GM12878 (cell line): Measurements from ENCODE around the gene SLC22A23. TPM values are rescaled to one million over a fixed set of nuclear protein-coding genes. Genes with fewer than 3 reads are reported as not detected.

Experiments used
- ATAC-seq: fragments of 200-7000 bp; cut with Tn5 transposase; 3 replicates; pipeline ENCODE4 v1.9.1; 2020; ENCODE audit warnings: mild to moderate bottlenecking, moderate library complexity
- BruUV-seq: library from RNA; stranded (reverse); fragments of 400-500 nt; replicated peaks from 2 replicates; lab custom pipeline; 2021; lab: Mats Ljungman, UMichigan
- CTCF ChIA-PET: fragments of 300-600 bp; sonication (Branson Sonifier 250); formaldehyde crosslinking; extraction: SDS; loops from one replicate; lab custom pipeline; 2021; ENCODE audit warnings: inconsistent platforms; lab: Yijun Ruan, JAX
- POLR2A ChIA-PET: fragments of 350-600 bp; formaldehyde crosslinking; extraction: SDS; loops from one replicate; lab custom pipeline; 2021; ENCODE audit warnings: inconsistent platforms; lab: Charles Lee
- RAD21 ChIA-PET: fragments of 300-600 bp; sonication (Branson Sonifier 250); formaldehyde crosslinking; loops from one replicate; lab custom pipeline; 2023; ENCODE audit warnings: antibody characterized with exemption; ENCODE audit not compliant: unreplicated experiment; lab: Charles Lee
- SMC1A ChIA-PET: fragments of 300-600 bp; sonication (Branson Sonifier 250); formaldehyde crosslinking; loops from one replicate; lab custom pipeline; 2023; ENCODE audit not compliant: unreplicated experiment, uncharacterized antibody; lab: Charles Lee
- DNase-seq: peaks from one replicate; pipeline ENCODE4 v3.0.0-alpha.2; 2011; ENCODE audit warnings: low read depth, low spot score
- FAIRE-seq: peaks from 3 replicates; lab custom pipeline; 2011; peaks lifted over from hg19 to GRCh38; lab: Jason Lieb, UNC
- H2AFZ ChIP-seq: 2 replicates; pipeline ENCODE4 v1.6.0; 2011; ENCODE audit warnings: low read depth, low read length, control low read depth; ENCODE audit not compliant: control insufficient read depth
- H3K27ac ChIP-seq: 2 replicates; pipeline ENCODE4 v1.5.1; 2011; ENCODE audit warnings: control low read depth; ENCODE audit not compliant: control insufficient read depth, insufficient read depth
- H3K27me3 ChIP-seq, 2 experiments: replicated peaks in 1 of 2; 2 replicates each; pipeline versions ENCODE4 v1.6.0 to v1.6.1; 2011; ENCODE audit warnings: low read length in 1 of 2; ENCODE audit not compliant: control insufficient read depth in 2 of 2, insufficient read depth in 2 of 2
- H3K36me3 ChIP-seq, 2 experiments: 2 replicates each; pipeline ENCODE4 v1.5.1; 2011; ENCODE audit warnings: low read length in 1 of 2; ENCODE audit not compliant: control insufficient read depth in 2 of 2, insufficient read depth in 2 of 2
- H3K4me1 ChIP-seq: 2 replicates; pipeline ENCODE4 v1.6.1; 2011; ENCODE audit warnings: mild to moderate bottlenecking, low read length, moderate library complexity, mixed read lengths; ENCODE audit not compliant: control insufficient read depth, insufficient read depth
- H3K4me2 ChIP-seq: 2 replicates; pipeline ENCODE4 v1.6.0; 2011; ENCODE audit warnings: control low read depth; ENCODE audit not compliant: control insufficient read depth, insufficient read depth
- H3K4me3 ChIP-seq: fragments of 200-600 bp; sonication (generic); 2 replicates; pipeline ENCODE4 v1.5.1; 2016
- H3K79me2 ChIP-seq: 2 replicates; pipeline ENCODE4 v1.6.0; 2011; ENCODE audit warnings: low read length; ENCODE audit not compliant: control insufficient read depth, insufficient read depth
- H3K9ac ChIP-seq: 2 replicates; pipeline ENCODE4 v1.8.0; 2011; ENCODE audit warnings: low read length, control low read depth, mixed read lengths; ENCODE audit not compliant: control insufficient read depth, insufficient read depth
- H3K9me3 ChIP-seq: replicated peaks from 3 replicates; pipeline ENCODE4 v1.5.1; 2011; ENCODE audit warnings: mild to moderate bottlenecking, low read length; ENCODE audit not compliant: control insufficient read depth, insufficient read depth
- H4K20me1 ChIP-seq: 2 replicates; pipeline ENCODE4 v1.6.0; 2011; ENCODE audit not compliant: control insufficient read depth, insufficient read depth
- BHLHE40 ChIP-seq, 2 experiments: fragments of 450-650 bp in 1 of 2; IDR thresholded peaks; 2 replicates each; pipeline ENCODE4 v1.6.1; 2011 to 2017; ENCODE audit warnings: low read depth in 2 of 2, borderline replicate concordance in 1 of 2, improper control_type of control experiment in 1 of 2, low read length in 1 of 2, mild to moderate bottlenecking in 1 of 2
- CBFB ChIP-seq: IDR thresholded peaks from 2 replicates; pipeline ENCODE4 v1.6.1; 2016; ENCODE audit warnings: antibody characterized with exemption, low read depth
- CBX3 ChIP-seq: fragments of 200-600 bp; sonication (generic); IDR thresholded peaks from 2 replicates; pipeline ENCODE4 v1.6.1; 2016; ENCODE audit warnings: low read depth, borderline replicate concordance
- CUX1 ChIP-seq: IDR thresholded peaks from 2 replicates; pipeline ENCODE4 v1.6.1; 2012; ENCODE audit warnings: improper control_type of control experiment, low read depth, low read length; ENCODE audit not compliant: insufficient replicate concordance
- E2F8 ChIP-seq: fragments of 450-650 bp; IDR thresholded peaks from 2 replicates; pipeline ENCODE4 v1.6.1; 2018; ENCODE audit warnings: mild to moderate bottlenecking, low read depth, moderate library complexity; ENCODE audit not compliant: partially characterized antibody
- ETV6 ChIP-seq, 2 experiments: fragments of 450-650 bp in 1 of 2; IDR thresholded peaks in 1 of 2; conservative IDR thresholded peaks in 1 of 2; 2 replicates each; pipeline ENCODE4 v1.6.1; 2014; ENCODE audit warnings: antibody characterized with exemption in 1 of 2, borderline replicate concordance in 1 of 2, low read depth in 1 of 2, mild to moderate bottlenecking in 1 of 2, moderate library complexity in 1 of 2
- GATAD2B ChIP-seq: fragments of 450-650 bp; conservative IDR thresholded peaks from 2 replicates; pipeline ENCODE4 v1.6.1; 2017; ENCODE audit warnings: low read depth, mild to moderate bottlenecking, moderate library complexity
- IRF4 ChIP-seq: IDR thresholded peaks from 2 replicates; pipeline ENCODE4 v1.6.1; 2011; ENCODE audit warnings: low read depth, low read length
- PML ChIP-seq: IDR thresholded peaks from 2 replicates; pipeline ENCODE4 v1.6.1; 2012; ENCODE audit warnings: low read length, inconsistent platforms
- SKIL ChIP-seq: fragments of 450-650 bp; IDR thresholded peaks from 2 replicates; pipeline ENCODE4 v1.6.1; 2017; ENCODE audit warnings: mild to moderate bottlenecking, low read depth, inconsistent platforms; ENCODE audit not compliant: poor library complexity, severe bottlenecking
- WRNIP1 ChIP-seq: IDR thresholded peaks from 2 replicates; pipeline ENCODE4 v1.6.1; 2011; ENCODE audit warnings: low read depth, low read length, improper control_type of control experiment, borderline replicate concordance
- WGBS: methylation state at CpG from one replicate; pipeline ENCODE4 v1.1.6; 2016; ENCODE audit warnings: low lambda C conversion rate; ENCODE audit not compliant: insufficient replicate concordance, insufficient coverage; ENCODE audit errors: missing lambda C conversion rate; 5-methylcytosine and 5-hydroxymethylcytosine counted together
- in situ Hi-C: fragments of 300-500 bp; cut with MboI; formaldehyde crosslinking; loops from 9 replicates; pipeline ENCODE4 v1.14.3; 2018; ENCODE audit warnings: mixed read lengths
- intact Hi-C: fragments of 100-400 bp; cut with micrococcal nuclease; formaldehyde crosslinking; loops from one replicate; pipeline ENCODE4 v1.14.2; 2022; ENCODE audit not compliant: unreplicated experiment
- polyA plus RNA-seq, 11 experiments: library from polyadenylated mRNA; depleted of rRNA in 4 of 11; unstranded in 6 of 11; stranded (reverse) in 5 of 11; fragments of >200 nt; fragmentation: Nextera tagmentation in 4 of 11; fragmentation: Illumina TruSeq in 1 of 11; extraction: Ambion mirVana in 4 of 11; extraction: Trizol in 1 of 11; gene quantifications; 1 replicate in 1 of 11; 2 replicates in 10 of 11; pipeline versions ENCODE4 v1.2.1 to v1.2.3, GENCODE V29; 2011 to 2016; ENCODE audit warnings: inconsistent platforms in 2 of 11, missing spikeins in 2 of 11, low read depth in 1 of 11
- total RNA-seq, 4 experiments: library from RNA; depleted of rRNA in 3 of 4; stranded (reverse); fragments of >200 nt in 3 of 4; fragmentation: Illumina TruSeq in 1 of 4; extraction: Trizol in 1 of 4; gene quantifications; 2 replicates each; pipeline versions ENCODE4 v1.2.1 to v1.2.3, GENCODE V29; 2013 to 2021

Gene SLC22A23
- total and polyA plus RNA-seq, 10 of the 15 experiments (the other 5 are each of a cell fraction or from before 2014, with no cell fraction given): 0.20 to 2.4 (median 0.74) TPM

- Histone ChIP-seq H3K9ac (no peak overlapping the region), H3K27me3 (no peaks in the 10 kb centered on the region; a peak in 1 of 4 replicates), H3K36me3 (no peaks in the 10 kb centered on the region), H3K4me1 (peaks cover 3% of the 10 kb centered on the region), H2AFZ (no peak overlapping the region), H3K4me2 (no peak overlapping the region), H3K9me3 (no peaks in the 10 kb centered on the region), H4K20me1 (no peaks in the 10 kb centered on the region), H3K4me3 (no peak overlapping the region), H3K79me2 (no peaks in the 10 kb centered on the region), H3K27ac (no peak overlapping the region)
- in situ Hi-C loops (no loop called here), intact Hi-C loops (no loop called here)
- ATAC-seq (no peak), FAIRE-seq (no peak), DNase-seq (no peak)
- POLR2A ChIA-PET: interaction anchor here (1.3 kb wide), 1 partner anchor 9 kb away, joined by 4 read pairs; no protein-coding TSS in a partner anchor
- 0% methylated on average over 2 of the region's 2 CpGs for WGBS
- RAD21 ChIA-PET: interaction anchor here (1.0 to 2.7 kb wide), 3 partner anchors 9 to 29 kb away, joined by 3 to 9 read pairs (median 3); no protein-coding TSS in a partner anchor
- BruUV-seq: no TSS peak
- SMC1A ChIA-PET: interaction anchor here (1.0 to 1.7 kb wide), 9 partner anchors 9 to 43 kb away, joined by 3 to 5 read pairs (median 4); no protein-coding TSS in a partner anchor
- CTCF ChIA-PET: interaction anchor here (1.2 to 3.9 kb wide), 4 partner anchors 9 to 22 kb away, joined by 3 to 20 read pairs (median 4); no protein-coding TSS in a partner anchor
- TF ChIP-seq SKIL (no peak), BHLHE40 (IDR thresholded peaks at IDR 0.05; ENCODE audit: borderline replicate concordance in 1 of 2, low read depth in 2 of 2, low read length in 1 of 2) (no peak), ETV6 (conservative IDR thresholded peaks at IDR 0.05 in 1 of 2, IDR thresholded peaks at IDR 0.05 in 1 of 2; ENCODE audit: borderline replicate concordance in 1 of 2, low read depth in 1 of 2) (no peak), CBX3 (no peak), WRNIP1 (no peak), GATAD2B (no peak), CUX1 (no peak), E2F8 (no peak), CBFB (no peak), IRF4 (no peak), PML (no peak)
Observed at GRCh38 chr6:3346476-3346875, 110.4 kb downstream of the SLC22A23 start.
